ENCODE measurements around the gene DYNLRB2. TPM values are rescaled to one million over a fixed set of nuclear protein-coding genes. Genes with fewer than 3 reads are reported as not detected.

DYNLRB2 gene
- total RNA-seq, 1 experiment from 2014 or later: not detected

DNA sequence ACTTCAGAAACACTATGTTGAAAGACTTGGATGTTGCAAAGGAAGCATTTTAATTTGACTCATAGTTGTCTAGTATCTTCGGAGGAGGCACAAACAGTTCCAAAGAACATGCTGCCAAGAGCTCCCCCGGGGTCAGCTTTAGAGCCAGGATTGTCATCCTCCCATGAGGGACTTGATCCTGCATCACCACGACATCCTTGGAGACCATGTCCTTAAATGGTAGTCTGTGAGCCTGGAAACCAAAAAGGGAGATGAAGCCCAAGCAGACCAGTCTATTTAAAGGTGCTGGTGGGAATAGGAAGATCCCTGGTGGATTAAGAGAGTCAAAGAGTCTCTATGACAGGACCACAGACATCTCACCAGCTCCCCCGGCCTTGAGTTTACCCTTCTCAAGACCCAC lies 33.3 kb upstream of the DYNLRB2 start:
- H3K27ac Mint-ChIP-seq (ENCODE audit: unreplicated experiment): no peak overlapping the region
- no peaks in the 10 kb centered on the region for H3K4me1 Mint-ChIP-seq (ENCODE audit: low read depth, unreplicated experiment)
- TF ChIP-seq, protein P1, sequence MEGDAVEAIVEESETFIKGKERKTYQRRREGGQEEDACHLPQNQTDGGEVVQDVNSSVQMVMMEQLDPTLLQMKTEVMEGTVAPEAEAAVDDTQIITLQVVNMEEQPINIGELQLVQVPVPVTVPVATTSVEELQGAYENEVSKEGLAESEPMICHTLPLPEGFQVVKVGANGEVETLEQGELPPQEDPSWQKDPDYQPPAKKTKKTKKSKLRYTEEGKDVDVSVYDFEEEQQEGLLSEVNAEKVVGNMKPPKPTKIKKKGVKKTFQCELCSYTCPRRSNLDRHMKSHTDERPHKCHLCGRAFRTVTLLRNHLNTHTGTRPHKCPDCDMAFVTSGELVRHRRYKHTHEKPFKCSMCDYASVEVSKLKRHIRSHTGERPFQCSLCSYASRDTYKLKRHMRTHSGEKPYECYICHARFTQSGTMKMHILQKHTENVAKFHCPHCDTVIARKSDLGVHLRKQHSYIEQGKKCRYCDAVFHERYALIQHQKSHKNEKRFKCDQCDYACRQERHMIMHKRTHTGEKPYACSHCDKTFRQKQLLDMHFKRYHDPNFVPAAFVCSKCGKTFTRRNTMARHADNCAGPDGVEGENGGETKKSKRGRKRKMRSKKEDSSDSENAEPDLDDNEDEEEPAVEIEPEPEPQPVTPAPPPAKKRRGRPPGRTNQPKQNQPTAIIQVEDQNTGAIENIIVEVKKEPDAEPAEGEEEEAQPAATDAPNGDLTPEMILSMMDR (IDR thresholded peaks at IDR 0.05; ENCODE audit: unreplicated experiment): no peak
- BruUV-seq (replicated peaks): no TSS peak
- H3K9me3 Mint-ChIP-seq (ENCODE audit: low read depth, unreplicated experiment): peaks cover 2% of the 10 kb centered on the region
- intact Hi-C loops (cut with micrococcal nuclease; ENCODE audit: unreplicated experiment): no loop called here
- H3K36me3 Mint-ChIP-seq (ENCODE audit: insufficient read depth, unreplicated experiment): no peaks in the 10 kb centered on the region
- DNase-seq: no peak
- H3K27me3 Mint-ChIP-seq (ENCODE audit: unreplicated experiment): peaks cover 28% of the 10 kb centered on the region
- no peak overlapping the region for H3K4me3 Mint-ChIP-seq (ENCODE audit: low read depth, unreplicated experiment)
- CTCF ChIA-PET: no interaction called here

DNA sequence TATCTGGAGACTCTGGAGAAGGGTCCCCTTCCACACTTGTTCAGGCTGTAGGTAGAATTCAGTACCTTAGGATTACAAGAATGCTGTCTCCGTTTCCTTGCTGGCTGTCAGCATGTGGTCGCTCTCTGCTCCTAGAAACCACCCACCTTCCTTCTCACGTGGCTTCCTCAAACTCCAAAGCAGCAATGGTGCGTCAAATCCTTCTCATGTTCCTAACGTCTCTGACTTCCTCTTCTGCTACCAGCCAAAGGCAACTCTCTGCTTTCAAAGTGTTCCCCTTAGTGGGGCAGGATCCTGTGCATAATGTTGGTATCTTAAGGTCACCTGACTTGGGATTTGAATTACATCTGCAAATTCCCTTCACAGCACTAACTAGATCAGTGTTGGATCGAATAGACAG lies 30.9 kb upstream of the DYNLRB2 start:
- Mint-ChIP-seq H3K9me3 (ENCODE audit: low read depth, unreplicated experiment) (no peaks in the 10 kb centered on the region), H3K36me3 (ENCODE audit: insufficient read depth, unreplicated experiment) (no peaks in the 10 kb centered on the region), H3K27ac (ENCODE audit: unreplicated experiment) (no peak overlapping the region), H3K4me3 (ENCODE audit: low read depth, unreplicated experiment) (no peak overlapping the region), H3K4me1 (ENCODE audit: low read depth, unreplicated experiment) (no peaks in the 10 kb centered on the region), H3K27me3 (ENCODE audit: unreplicated experiment) (peaks cover 28% of the 10 kb centered on the region)
- no TSS peak for BruUV-seq (replicated peaks)
- intact Hi-C loops (cut with micrococcal nuclease; ENCODE audit: unreplicated experiment): no loop called here
- no peak for DNase-seq
- CTCF ChIA-PET: no interaction called here
- TF ChIP-seq, protein P1 (IDR thresholded peaks at IDR 0.05; ENCODE audit: unreplicated experiment): no peak

DNA sequence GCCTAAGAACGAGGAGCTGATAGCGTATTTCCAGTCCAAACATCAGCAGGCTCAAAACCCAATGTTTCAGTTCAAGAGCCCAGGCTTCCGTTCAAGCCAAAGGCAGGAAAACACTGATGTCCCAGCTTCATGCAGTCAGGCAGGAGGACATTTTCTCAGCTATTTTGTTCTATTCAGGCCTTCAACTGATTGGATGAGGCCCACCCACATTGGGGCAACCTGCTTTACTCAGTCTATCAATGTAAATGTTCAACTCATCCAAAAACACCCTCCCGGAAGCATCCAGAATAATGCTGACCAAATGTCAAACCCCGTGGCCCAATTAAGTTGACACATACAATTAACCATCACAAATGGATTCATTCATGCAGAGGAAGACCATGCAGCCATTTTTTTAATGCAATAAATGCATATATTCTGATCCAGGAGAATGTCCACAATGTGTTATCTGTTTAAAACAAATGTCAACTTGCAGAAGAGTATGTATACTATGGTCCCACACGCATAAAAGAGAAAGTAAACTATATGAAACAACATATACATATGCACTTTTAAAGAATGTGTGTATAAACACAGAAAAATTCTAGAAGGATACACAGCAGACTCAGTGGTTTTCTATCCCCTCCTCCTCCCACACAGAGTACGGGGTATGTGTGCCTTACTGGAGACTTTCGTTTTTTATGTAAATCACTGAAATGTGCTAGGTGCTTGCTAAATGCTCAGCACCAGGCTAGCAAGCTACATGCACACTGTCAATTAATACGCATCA lies 28.8 kb upstream of the DYNLRB2 start:
- Mint-ChIP-seq H3K9me3 (ENCODE audit: low read depth, unreplicated experiment) (no peaks in the 10 kb centered on the region), H3K27ac (ENCODE audit: unreplicated experiment) (no peak overlapping the region), H3K4me1 (ENCODE audit: low read depth, unreplicated experiment) (no peaks in the 10 kb centered on the region), H3K27me3 (ENCODE audit: unreplicated experiment) (peaks cover 28% of the 10 kb centered on the region), H3K36me3 (ENCODE audit: insufficient read depth, unreplicated experiment) (no peaks in the 10 kb centered on the region), H3K4me3 (ENCODE audit: low read depth, unreplicated experiment) (no peak overlapping the region)
- no peak for DNase-seq
- CTCF ChIA-PET: no interaction called here
- no TSS peak for BruUV-seq (replicated peaks)
- TF ChIP-seq, protein P1 (IDR thresholded peaks at IDR 0.05; ENCODE audit: unreplicated experiment): no peak
- intact Hi-C loops (cut with micrococcal nuclease; ENCODE audit: unreplicated experiment): no loop called here

DNA sequence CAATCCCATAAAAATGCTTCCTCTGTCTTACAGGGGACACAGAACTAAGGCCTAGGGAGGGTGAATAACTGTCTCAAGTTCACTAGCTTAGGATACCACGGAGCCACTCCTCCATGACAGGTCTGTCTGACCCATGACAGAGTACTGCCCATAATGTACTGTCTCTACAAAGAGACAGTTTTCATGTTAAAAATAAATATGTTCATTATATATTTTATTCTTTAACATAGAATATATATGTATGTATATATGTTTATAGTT lies 28.3 kb upstream of the DYNLRB2 start:
- Mint-ChIP-seq H3K9me3 (ENCODE audit: low read depth, unreplicated experiment) (no peaks in the 10 kb centered on the region), H3K4me3 (ENCODE audit: low read depth, unreplicated experiment) (no peak overlapping the region), H3K27me3 (ENCODE audit: unreplicated experiment) (peaks cover 28% of the 10 kb centered on the region), H3K27ac (ENCODE audit: unreplicated experiment) (no peak overlapping the region), H3K36me3 (ENCODE audit: insufficient read depth, unreplicated experiment) (no peaks in the 10 kb centered on the region), H3K4me1 (ENCODE audit: low read depth, unreplicated experiment) (no peaks in the 10 kb centered on the region)
- no peak for DNase-seq
- CTCF ChIA-PET: no interaction called here
- intact Hi-C loops (cut with micrococcal nuclease; ENCODE audit: unreplicated experiment): no loop called here
- BruUV-seq (replicated peaks): no TSS peak
- TF ChIP-seq, protein P1 (IDR thresholded peaks at IDR 0.05; ENCODE audit: unreplicated experiment): no peak

Measured in Calu3 (cell line).